ENCODE data around the gene E2F2. TPM values are rescaled to one million over a fixed set of nuclear protein-coding genes. Genes with fewer than 3 reads are reported as not detected.

E2F2 gene
- total RNA-seq, 1 donor from 2014 or later, result 1.9 TPM

- DNase-seq, result peak; percentile 100
These were observed 31.3 kb upstream of the E2F2 start for GRCh38 chr1:23562137-23562876.

GRCh38 chr1:23561813-23562100 is 30.7 kb upstream of the E2F2 start:
- peak; percentile 39 for DNase-seq

GRCh38 chr1:23561076-23561812 is 30.2 kb upstream of the E2F2 start:
- DNase-seq, result peak; percentile 29

GRCh38 chr1:23559985-23560741 is 29.1 kb upstream of the E2F2 start:
- peak; percentile 54 for DNase-seq

- peak; percentile 97 for DNase-seq
These were observed 28.3 kb upstream of the E2F2 start, which contains the start of gene ID3 for GRCh38 chr1:23559136-23559984. Gene ID3 (minus strand): TSS chr1:23559501. CDS start chr1:23559426, 75 bp downstream.

- DNase-seq, result no peak
These were observed 27.8 kb upstream of the E2F2 start for GRCh38 chr1:23558872-23559135.

GRCh38 chr1:23558140-23558871 is 27.3 kb upstream of the E2F2 start:
- DNase-seq, result peak; percentile 74

GRCh38 chr1:23557471-23558124 is 26.6 kb upstream of the E2F2 start:
- DNase-seq, result peak; percentile 42

GRCh38 chr1:23556635-23557470 is 25.8 kb upstream of the E2F2 start:
- DNase-seq, result peak; percentile 89

- peak; percentile 96 for DNase-seq
These were observed 25.1 kb upstream of the E2F2 start for GRCh38 chr1:23555986-23556634.

GRCh38 chr1:23555270-23555985 is 24.4 kb upstream of the E2F2 start:
- DNase-seq, result peak; percentile 73

- DNase-seq, result peak; percentile 93
These were observed 23.6 kb upstream of the E2F2 start for GRCh38 chr1:23554481-23555269.

GRCh38 chr1:23554127-23554480 is 23.1 kb upstream of the E2F2 start:
- DNase-seq, result no peak

GRCh38 chr1:23553231-23554126 is 22.4 kb upstream of the E2F2 start:
- peak; percentile 54 for DNase-seq

GRCh38 chr1:23551849-23552248 is 20.8 kb upstream of the E2F2 start:
- DNase-seq, result no peak

- DNase-seq, result no peak
These were observed 17.7 kb upstream of the E2F2 start for GRCh38 chr1:23548704-23549143.

GRCh38 chr1:23546897-23547584 is 16.0 kb upstream of the E2F2 start:
- DNase-seq, result no peak
